Activated CD8-positive, alpha-beta T cell treated with anti-CD3 and anti-CD28 coated beads for 36 hours (primary cell): ENCODE results near the gene DPAGT1. TPM values are rescaled to one million over a fixed set of nuclear protein-coding genes. Genes with fewer than 3 reads are reported as not detected.

ENCODE experiments used
- ATAC-seq: fragments of 200-7000 bp; cut with Tn5 transposase; one replicate; pipeline ENCODE4 v1.10.0; 2021; ENCODE audit warnings: mild to moderate bottlenecking, moderate library complexity
- CTCF ChIA-PET: fragments of 350-600 bp; sonication (Branson Sonifier 250); formaldehyde crosslinking; loops from one replicate; lab custom pipeline; 2021; ENCODE audit warnings: antibody characterized with exemption; lab: Charles Lee
- POLR2A ChIA-PET: fragments of 350-600 bp; sonication (Branson Sonifier 250); formaldehyde crosslinking; loops from one replicate; lab custom pipeline; 2021; ENCODE audit warnings: antibody characterized with exemption; lab: Charles Lee
- DNase-seq: peaks from one replicate; pipeline ENCODE4 v3.0.0-alpha.2; 2020
- H3K27ac Mint-ChIP-seq: one replicate; pipeline ENCODE4 v1.8.0; 2021; ENCODE audit warnings: mild to moderate bottlenecking, mixed read lengths
- H3K27me3 Mint-ChIP-seq: one replicate; pipeline ENCODE4 v1.8.0; 2021; ENCODE audit warnings: mixed read lengths
- H3K36me3 Mint-ChIP-seq: one replicate; pipeline ENCODE4 v1.8.0; 2021; ENCODE audit warnings: low read depth, mixed read lengths
- H3K4me1 Mint-ChIP-seq: one replicate; pipeline ENCODE4 v1.8.0; 2021; ENCODE audit warnings: low read depth, mixed read lengths
- H3K4me3 Mint-ChIP-seq: one replicate; pipeline ENCODE4 v1.8.0; 2021; ENCODE audit warnings: mild to moderate bottlenecking, moderate library complexity, mixed read lengths
- H3K9me3 Mint-ChIP-seq: one replicate; pipeline ENCODE4 v1.8.0; 2021; ENCODE audit warnings: mixed read lengths
- CTCF ChIP-seq: fragments of 200-600 bp; IDR thresholded peaks from one replicate; pipeline ENCODE4 v1.8.0; 2022; ENCODE audit warnings: antibody characterized with exemption, mild to moderate bottlenecking
- intact Hi-C: fragments of 100-400 bp; cut with micrococcal nuclease; formaldehyde crosslinking; loops from one replicate; pipeline ENCODE4 v1.10.0; 2022
- total RNA-seq, 2 experiments: library from RNA; stranded (reverse); gene quantifications; one replicate each; pipeline ENCODE4 v1.2.3, GENCODE V29; 2021

DPAGT1 gene
- total RNA-seq = 10 to 100 TPM; 51.1 to 52.2 TPM

- DNase-seq (peak; percentile 93), ATAC-seq (peak; percentile 82)
- Mint-ChIP-seq H3K27me3 (no peaks in the 10 kb centered on the region), H3K36me3 (peaks cover 30% of the 10 kb centered on the region), H3K4me3 (peak within 1 kb of the TSS; percentile 91), H3K27ac (peak within 1 kb of the TSS; percentile 97), H3K4me1 (peaks cover 33% of the 10 kb centered on the region), H3K9me3 (no peaks in the 10 kb centered on the region)
- TF ChIP-seq CTCF = no peak
- intact Hi-C loops = no loop called here
- ChIA-PET POLR2A (interaction anchor here (0.8 to 2.3 kb wide), 14 partner anchors 9 to 220 kb away, joined by 3 to 20 read pairs (median 4); partner anchors contain the start of genes HMBS, HYOU1, RPS25 and TRAPPC4), CTCF (interaction anchor here (0.9 to 1.9 kb wide), 8 partner anchors 16 to 221 kb away, joined by 3 to 12 read pairs (median 4); partner anchors contain the start of genes CBL, HMBS and VPS11)
Observed at GRCh38 chr11:119101759-119102423, at the start of gene DPAGT1. Gene DPAGT1, minus strand, starts transcription at chr11:119101853. Its CDS starts 198 bp downstream, at chr11:119101655.

GRCh38 chr11:119149786-119150275 is 48.2 kb upstream of the DPAGT1 start:
- Mint-ChIP-seq H3K27ac (no peak overlapping the region), H3K9me3 (no peaks in the 10 kb centered on the region), H3K36me3 (no peaks in the 10 kb centered on the region), H3K4me1 (peaks cover 12% of the 10 kb centered on the region), H3K4me3 (peak overlapping the region; percentile 8), H3K27me3 (peaks cover 26% of the 10 kb centered on the region)
- intact Hi-C loops = no loop called here
- no peak for TF ChIP-seq CTCF
- DNase-seq = no peak
- ChIA-PET CTCF (interaction anchor here (0.6 to 1.4 kb wide), 2 partner anchors 15 to 47 kb away, joined by 3 read pairs; no protein-coding TSS in a partner anchor), POLR2A (interaction anchor here (0.6 to 1.1 kb wide), 3 partner anchors 19 to 379 kb away, joined by 3 to 4 read pairs (median 3); partner anchors contain the start of gene NLRX1)
- ATAC-seq = no peak

GRCh38 chr11:119149018-119149785 is 47.5 kb upstream of the DPAGT1 start, which contains the start of gene ABCG4:
Gene ABCG4, plus strand, starts transcription at chr11:119149052. Its CDS starts 914 bp downstream, at chr11:119149966.
- Mint-ChIP-seq H3K27me3 (peaks cover 26% of the 10 kb centered on the region), H3K9me3 (no peaks in the 10 kb centered on the region), H3K36me3 (no peaks in the 10 kb centered on the region), H3K27ac (no peak within 1 kb of the TSS), H3K4me3 (peak within 1 kb of the TSS; percentile 62), H3K4me1 (peaks cover 12% of the 10 kb centered on the region)
- ChIA-PET POLR2A (interaction anchor here (1.1 kb wide), 1 partner anchor 26 kb away, joined by 4 read pairs; no protein-coding TSS in a partner anchor), CTCF (interaction anchor here (0.6 to 1.3 kb wide), 2 partner anchors 47 to 81 kb away, joined by 3 read pairs; partner anchors contain the start of gene VPS11)
- ATAC-seq (peak; percentile 56), DNase-seq (peak; percentile 29)
- TF ChIP-seq CTCF = no peak
- intact Hi-C loops = no loop called here

GRCh38 chr11:119148720-119149017 is 47.0 kb upstream of the DPAGT1 start:
- POLR2A ChIA-PET = no interaction called here

More at GRCh38 chr11:119148720-119149017, 47.0 kb upstream of the DPAGT1 start:
- CTCF ChIA-PET = interaction anchor here (1.3 kb wide), 1 partner anchor 81 kb away, joined by 3 read pairs; the partner anchor contains the start of gene VPS11
- ATAC-seq (no peak), DNase-seq (no peak)
- H3K4me1 Mint-ChIP-seq = peaks cover 12% of the 10 kb centered on the region
- H3K27ac Mint-ChIP-seq = no peak overlapping the region
- H3K9me3 Mint-ChIP-seq = no peaks in the 10 kb centered on the region
- H3K27me3 Mint-ChIP-seq = peaks cover 26% of the 10 kb centered on the region
- H3K36me3 Mint-ChIP-seq = no peaks in the 10 kb centered on the region
- no peak for TF ChIP-seq CTCF
- intact Hi-C loops = no loop called here
- peak overlapping the region; percentile 62 for H3K4me3 Mint-ChIP-seq
